GM18870 (cell line): ENCODE measurements around the gene KLRF2.

Experiments used
- ATAC-seq: cut with Tn5 transposase; IDR thresholded peaks from one replicate; pipeline ENCODE4 v1.9.1; 2021; ENCODE audit warnings: moderate library complexity; ENCODE audit not compliant: unreplicated experiment

The KLRF2 gene

GRCh38 chr12:9883175-9883574 lies 1.9 kb downstream of the KLRF2 start:
- no peak for ATAC-seq

GRCh38 chr12:9888665-9889273 lies 7.5 kb downstream of the KLRF2 start:
- ATAC-seq, result no peak

- no peak for ATAC-seq
Measured at GRCh38 chr12:9895215-9895971, 14.1 kb downstream of the KLRF2 start.

GRCh38 chr12:9897535-9897934 lies 16.2 kb downstream of the KLRF2 start:
- no peak for ATAC-seq

GRCh38 chr12:9899209-9899608 lies 17.9 kb downstream of the KLRF2 start:
- ATAC-seq, result no peak

GRCh38 chr12:9900930-9901329 lies 19.6 kb downstream of the KLRF2 start:
- ATAC-seq, result no peak

GRCh38 chr12:9902539-9903228 lies 21.4 kb downstream of the KLRF2 start:
- ATAC-seq, result no peak

- ATAC-seq, result no peak
Measured at GRCh38 chr12:9906873-9907272, 25.6 kb downstream of the KLRF2 start.

- no peak for ATAC-seq
Measured at GRCh38 chr12:9907769-9908168, 26.5 kb downstream of the KLRF2 start.

- ATAC-seq, result no peak
Measured at GRCh38 chr12:9908350-9908749, 27.1 kb downstream of the KLRF2 start.

GRCh38 chr12:9909724-9910123 lies 28.4 kb downstream of the KLRF2 start:
- ATAC-seq, result no peak

GRCh38 chr12:9910716-9911421 lies 29.6 kb downstream of the KLRF2 start:
- no peak for ATAC-seq

GRCh38 chr12:9911708-9912107 lies 30.4 kb downstream of the KLRF2 start:
- ATAC-seq, result no peak

- no peak for ATAC-seq
Measured at GRCh38 chr12:9919443-9919842, 38.2 kb downstream of the KLRF2 start.

- no peak for ATAC-seq
Measured at GRCh38 chr12:9920451-9920850, 39.2 kb downstream of the KLRF2 start.

GRCh38 chr12:9922429-9922828 lies 41.1 kb downstream of the KLRF2 start:
- ATAC-seq, result no peak

- no peak for ATAC-seq
Measured at GRCh38 chr12:9925705-9926393, 44.6 kb downstream of the KLRF2 start.

GRCh38 chr12:9926876-9927275 lies 45.6 kb downstream of the KLRF2 start:
- ATAC-seq, result no peak

- ATAC-seq, result no peak
Measured at GRCh38 chr12:9928607-9929006, 47.3 kb downstream of the KLRF2 start.

GRCh38 chr12:9931245-9931644 lies 50.0 kb downstream of the KLRF2 start:
- ATAC-seq, result no peak

GRCh38 chr12:9932270-9932669 lies 51.0 kb downstream of the KLRF2 start, which contains the start of gene CLEC2A:
Gene CLEC2A, minus strand, starts transcription at chr12:9932370. Its CDS starts 41 bp downstream, at chr12:9932329.
- no peak for ATAC-seq
